HG02852 (cell line): ENCODE measurements around the gene TUBAL3.
"Not testable (repeated sequence)": the region's sequence is repeated elsewhere in the genome, so short reads cannot be mapped to it uniquely, and the experiment has no call there.

Experiments used
- ATAC-seq: cut with Tn5 transposase; IDR thresholded peaks from one replicate; pipeline ENCODE4 v1.9.1; 2021; ENCODE audit warnings: mild to moderate bottlenecking, moderate library complexity; ENCODE audit not compliant: unreplicated experiment

The TUBAL3 gene

DNA sequence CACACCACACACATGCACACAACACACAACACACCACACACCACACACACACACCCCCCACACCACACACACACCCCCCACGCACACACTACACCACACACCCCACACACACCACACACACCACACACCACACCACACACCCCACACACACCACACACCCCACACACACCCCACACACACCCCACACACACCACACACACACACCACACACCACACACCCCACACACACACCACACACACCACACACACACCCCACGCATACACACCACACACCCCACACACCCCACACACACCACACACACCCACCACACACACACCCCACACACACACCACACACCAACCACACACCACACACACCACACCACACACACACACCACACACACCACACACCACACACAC, 23.4 kb downstream of the TUBAL3 start:
- no peak for ATAC-seq

DNA sequence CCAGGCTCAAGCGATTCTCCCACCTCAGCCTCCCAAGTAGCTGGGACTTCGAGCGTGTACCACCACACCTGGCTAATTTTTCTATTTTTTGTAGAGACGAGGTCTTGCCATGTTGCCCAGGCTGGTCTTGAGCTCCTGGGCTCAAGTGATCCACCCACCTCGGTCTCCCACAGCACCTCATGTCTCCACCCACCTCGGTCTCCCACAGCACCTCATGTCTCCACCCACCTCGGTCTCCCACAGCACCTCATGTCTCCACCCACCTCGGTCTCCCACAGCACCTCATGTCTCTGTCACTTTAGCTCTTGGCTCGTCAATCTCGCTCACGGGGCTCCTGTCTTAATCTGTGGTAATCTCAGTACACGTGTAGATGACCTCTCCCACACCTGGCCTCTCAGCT, 24.2 kb downstream of the TUBAL3 start:
- not testable (repeated sequence) for ATAC-seq

DNA sequence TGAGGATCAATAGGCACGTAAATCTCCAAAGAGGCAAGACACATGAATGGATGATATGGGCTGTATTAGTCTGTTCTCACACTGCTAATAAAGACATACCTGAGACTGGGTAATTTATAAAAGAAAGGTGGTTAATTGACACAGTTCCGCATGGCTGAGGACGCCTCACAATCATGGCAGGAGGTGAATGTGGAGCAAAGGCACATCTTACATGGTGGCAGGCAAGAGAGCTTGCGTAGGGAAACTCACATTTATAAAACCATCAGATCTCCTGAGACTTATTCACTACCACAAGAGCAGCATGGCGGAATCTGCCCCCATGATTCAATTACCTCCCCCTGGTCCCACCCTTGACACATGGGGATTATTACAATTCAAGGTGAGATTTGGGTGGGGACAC, 25.4 kb downstream of the TUBAL3 start:
- ATAC-seq, result not testable (repeated sequence)

DNA sequence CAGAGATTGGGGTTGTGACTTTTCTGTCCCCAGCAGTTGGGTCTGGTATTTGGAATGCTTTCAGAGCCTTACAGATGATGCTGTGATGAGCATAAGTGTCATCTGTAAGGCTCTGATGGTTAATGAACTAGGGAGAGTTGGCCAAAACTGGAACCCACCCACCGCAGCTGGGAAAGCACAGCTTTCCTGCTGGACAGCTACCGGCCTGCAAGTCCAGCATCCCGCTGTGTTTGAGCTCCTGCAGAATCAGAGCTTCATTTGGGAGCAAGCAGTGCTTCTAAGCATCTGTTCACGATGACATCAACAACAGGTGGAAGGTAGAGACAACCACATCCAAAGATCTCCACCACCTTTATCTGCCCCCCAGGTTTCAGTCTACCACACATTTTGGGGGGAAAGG, 28.2 kb downstream of the TUBAL3 start:
- ATAC-seq, result no peak

DNA sequence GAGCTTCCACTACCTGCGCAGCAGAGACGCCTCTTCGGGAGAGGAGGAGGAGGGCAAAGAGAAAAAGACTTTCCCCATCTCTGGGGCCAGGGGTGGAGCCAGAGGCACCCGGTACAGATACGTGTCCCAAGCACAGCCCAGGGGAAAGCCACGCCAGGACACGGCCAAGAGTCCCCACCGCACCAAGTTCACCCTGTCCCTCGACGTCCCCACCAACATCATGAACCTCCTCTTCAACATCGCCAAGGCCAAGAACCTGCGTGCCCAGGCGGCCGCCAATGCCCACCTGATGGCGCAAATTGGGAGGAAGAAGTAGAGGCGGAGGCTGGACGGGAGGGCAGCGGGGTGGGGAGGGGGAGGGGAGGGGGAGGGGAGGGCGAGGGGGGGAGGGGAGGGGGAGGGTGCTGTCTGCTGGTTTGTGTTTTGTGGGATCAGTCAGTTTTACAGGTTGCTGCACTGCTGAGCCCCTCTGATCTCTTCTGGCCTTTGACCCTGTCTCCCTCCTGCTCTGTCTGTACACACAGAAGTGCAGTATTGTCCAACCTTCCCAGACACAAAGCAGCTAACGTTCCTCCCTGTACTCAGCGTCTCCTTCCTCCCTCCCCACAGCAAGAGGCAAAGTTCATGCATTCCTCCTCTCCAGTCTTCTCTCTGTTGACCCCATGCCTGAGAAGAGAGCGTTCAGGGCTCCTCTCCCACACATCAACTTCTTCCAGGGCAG, 30.6 kb downstream of the TUBAL3 start:
- ATAC-seq, result no peak

DNA sequence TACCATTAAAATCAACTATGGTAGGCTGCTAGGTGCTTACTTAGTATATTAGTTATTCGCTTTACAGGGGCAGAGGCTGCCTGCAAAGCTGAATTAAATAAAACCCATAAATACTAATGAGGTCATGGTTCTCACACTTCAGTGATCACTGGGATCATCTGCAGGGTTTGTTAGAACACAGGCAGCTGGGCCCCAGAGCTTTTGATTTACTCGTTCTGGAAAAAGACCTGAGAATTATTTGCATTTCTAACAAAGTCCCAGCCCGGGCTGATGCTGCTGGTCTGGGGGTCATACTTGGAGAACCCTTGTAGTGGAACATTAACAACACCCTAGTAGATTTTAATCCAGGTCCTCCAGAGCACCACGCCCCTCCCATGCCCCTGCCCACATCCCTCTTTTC, 31.3 kb downstream of the TUBAL3 start:
- no peak for ATAC-seq

DNA sequence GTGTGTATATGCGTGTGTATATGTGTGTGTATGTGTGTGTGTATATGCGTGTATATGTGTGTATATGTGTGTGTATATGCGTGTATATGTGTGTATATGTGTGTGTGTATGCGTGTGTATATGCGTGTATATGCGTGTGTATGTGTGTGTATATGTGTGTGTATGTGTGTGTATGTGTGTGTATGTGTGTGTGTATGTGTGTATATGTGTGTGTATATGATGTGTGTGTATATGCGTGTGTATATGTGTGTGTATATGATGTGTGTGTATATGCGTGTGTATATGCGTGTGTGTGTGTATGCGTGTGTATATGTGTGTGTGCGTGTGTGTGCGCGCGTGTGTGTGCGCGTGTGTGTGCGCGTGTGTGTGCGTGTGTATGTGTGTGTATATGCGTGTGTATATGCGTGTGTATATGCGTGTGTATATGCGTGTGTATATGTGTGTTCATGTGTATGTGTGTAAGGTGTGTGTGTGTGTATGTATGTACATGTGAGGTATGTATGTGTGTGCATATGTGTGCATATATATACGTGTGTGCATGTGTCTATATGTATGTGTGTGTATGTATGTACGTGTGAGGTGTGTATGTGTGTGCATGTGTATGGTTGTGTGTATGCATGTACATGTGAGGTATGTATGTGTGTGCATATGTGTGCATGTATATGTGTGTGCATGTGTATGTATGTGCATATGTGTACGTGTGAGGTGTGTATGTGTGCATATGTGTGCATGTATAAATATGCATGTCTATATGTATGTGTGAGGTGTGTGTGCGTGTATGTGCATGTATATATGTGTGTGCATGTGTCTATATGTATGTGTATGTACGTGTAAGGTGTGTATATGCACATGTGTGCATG, 33.9 kb downstream of the TUBAL3 start:
- no peak for ATAC-seq

DNA sequence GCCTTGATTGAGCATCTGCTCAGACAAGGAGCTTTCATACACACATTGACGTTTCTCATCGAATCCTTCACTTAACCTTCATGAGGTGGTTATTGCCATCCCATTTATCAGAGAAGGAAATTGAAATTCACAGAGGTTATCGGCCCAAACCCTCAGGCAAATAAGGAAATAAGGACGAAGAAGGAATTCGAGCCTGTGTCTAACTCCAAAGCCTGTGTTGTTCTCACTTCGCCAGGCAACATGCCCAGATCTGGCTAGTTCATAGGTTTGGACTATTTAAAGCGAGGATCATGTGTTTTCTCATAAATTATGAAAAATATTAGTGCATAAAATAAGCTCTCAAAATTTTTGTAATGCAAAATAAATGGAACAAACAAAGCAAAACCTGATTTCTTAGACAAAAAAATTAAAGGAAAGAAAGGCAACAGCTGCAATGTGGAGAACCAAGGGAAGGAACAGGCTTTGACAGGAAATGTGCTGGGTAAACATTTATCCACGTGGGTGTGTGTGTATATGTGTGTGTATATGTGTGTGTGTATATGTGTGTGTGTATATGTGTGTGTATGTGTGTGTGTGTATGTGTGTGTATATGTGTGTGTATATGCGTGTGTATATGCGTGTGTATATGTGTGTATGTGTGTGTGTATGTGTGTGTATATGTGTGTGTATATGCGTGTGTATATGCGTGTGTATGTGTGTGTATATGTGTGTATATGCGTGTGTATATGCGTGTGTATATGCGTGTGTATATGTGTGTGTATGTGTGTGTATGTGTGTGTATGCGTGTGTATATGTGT, 35.1 kb downstream of the TUBAL3 start:
- ATAC-seq, result no peak

DNA sequence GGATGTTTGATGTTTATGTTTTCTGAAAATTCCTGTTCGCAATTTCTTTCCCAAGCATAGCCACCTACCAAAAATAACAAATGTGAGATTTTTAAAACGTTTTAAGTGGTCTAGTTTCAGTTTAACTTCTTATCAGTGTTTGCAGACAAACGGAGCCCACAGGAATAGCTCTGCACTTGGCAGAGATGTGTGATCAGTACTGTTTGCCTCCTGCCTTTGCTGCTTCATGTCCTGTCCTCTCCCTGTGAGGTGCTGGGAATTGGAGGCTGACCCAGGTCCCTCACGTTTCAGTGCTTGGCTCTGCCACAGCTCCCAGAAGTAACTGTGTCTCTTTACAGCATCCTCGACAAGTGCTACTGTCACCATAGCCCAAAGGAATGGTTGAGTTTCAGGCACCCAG, 38.7 kb downstream of the TUBAL3 start:
- ATAC-seq, result no peak

DNA sequence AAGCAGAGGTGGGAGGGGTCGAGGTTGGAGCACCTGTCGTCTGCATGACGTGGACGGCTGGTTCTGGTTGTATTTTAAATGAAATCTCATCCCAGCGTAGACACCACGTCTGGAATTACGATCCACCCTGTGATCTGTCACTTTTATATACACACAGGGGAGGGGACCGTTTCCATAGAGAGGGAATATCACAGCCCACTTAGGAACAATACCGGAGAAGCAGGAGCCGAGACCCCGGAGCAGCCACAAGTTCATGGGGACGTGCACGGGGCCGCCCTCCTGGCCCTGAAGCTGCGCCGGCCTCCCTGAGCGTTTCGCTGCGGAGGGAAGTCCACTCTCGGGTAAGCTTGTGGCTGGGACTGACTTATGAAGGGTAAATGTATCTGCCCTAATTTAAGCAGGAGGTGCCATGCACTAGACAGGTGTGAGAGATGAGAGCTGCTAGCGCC, 39.7 kb downstream of the TUBAL3 start, which contains the start of gene UCN3:
UCN3 (plus strand) TSS at position 77 of the 449 bp plus-strand sequence. CDS start 8,755 bp downstream, outside the sequence.
- ATAC-seq, result no peak

DNA sequence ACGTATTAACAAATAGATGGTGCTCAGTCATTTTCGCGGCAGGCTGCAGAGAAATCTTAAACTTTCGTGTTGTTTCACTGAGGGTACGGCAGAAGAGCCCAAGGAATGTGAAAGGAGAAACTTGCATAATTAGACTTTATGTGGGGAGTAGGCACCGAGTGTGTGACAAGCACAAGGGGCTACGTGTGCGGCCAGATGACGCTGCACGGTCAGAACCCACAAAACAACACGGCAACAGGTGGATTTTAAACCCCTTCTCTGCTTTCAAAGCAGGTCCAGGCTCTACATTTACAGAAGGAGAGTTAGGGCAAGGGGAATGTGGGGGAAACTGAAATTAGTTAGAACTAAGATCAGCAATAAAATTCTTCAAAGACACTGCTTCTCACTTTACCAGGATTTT, 40.3 kb downstream of the TUBAL3 start:
- no peak for ATAC-seq

DNA sequence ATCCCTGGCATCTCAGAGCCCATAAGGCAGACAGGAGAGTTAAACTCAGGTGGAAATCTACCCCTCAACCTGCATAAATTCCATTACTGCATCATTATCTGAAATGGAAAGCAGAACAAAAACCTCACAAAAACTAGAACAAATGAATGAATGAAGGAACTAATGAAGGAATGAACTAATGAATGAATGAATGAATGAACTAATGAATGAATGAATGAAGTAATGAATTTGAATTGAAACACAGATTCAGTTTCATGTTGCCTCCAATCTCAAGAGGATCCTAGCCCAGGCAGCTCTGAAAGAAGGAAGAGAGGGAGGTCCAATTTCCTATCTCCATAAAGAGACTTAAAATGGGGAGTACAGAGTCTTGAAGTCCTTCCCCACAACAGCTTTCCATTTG, 41.8 kb downstream of the TUBAL3 start:
- no peak for ATAC-seq

DNA sequence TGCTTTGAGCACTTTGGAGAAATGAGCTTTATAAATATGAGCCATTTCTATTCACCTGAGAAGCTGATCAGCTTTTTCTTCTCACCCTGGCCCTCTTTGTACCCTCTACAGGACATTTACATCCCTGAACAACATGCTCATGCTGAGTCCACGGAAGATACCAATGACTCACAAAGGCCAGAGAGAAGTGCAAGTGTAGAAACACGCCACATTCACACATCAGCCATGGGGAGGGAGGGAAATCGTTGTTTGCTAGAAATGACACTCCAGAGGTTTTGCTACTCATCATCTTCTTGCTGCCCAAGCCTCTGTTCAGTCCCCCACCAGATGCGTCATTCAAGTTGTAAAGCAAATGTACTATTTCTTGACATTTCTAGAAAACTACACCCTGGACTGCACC, 42.7 kb downstream of the TUBAL3 start:
- ATAC-seq, result no peak

DNA sequence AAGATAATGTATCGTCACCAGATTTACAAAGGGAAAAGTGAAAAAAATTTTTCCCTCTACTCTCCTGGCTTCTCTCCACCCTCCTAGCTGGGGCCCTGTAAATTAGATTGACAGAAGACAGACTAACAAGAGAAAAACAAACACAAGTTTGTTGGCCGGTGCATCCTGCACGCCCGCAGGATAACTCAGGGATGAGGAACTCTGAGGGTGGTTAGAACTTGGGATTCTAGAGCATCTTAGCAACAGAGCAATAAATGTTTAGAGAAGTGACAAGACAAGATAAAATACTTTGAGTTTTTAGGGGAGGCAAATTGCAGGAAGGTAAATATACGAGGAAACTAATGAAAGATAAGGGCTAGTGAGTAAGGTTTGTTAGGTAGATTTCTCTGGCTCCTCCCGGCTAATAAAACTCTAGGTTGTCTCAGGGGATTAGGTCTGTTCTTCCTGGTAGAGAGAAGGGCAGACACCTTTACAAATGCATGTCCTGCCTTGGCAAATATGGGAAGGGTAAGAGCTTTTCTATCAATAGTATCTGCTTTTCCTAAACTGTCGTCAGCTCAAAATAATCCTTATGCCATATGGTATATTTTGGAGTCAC, 44.2 kb downstream of the TUBAL3 start:
- ATAC-seq, result no peak

DNA sequence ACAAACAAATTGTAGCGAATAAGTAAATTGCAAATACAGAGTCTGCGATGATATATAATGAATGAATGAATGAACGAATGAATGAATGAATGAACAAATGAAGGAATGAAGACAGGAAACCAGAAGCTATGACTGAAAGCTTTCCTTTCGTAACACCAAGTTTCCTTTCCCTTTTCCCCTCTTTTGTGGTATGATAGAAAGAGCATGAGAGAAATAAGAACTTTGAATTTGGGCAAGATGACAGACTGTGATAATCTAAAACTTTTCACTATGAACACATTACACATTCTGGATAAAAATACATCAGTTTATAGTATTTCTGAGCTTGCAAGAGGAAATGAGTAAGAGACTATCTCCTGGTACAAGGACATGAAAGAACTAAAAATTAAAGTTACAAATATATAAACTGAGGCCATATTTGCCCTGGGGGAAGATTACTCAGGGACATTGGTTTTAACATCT, 48.3 kb downstream of the TUBAL3 start:
- ATAC-seq, result no peak

DNA sequence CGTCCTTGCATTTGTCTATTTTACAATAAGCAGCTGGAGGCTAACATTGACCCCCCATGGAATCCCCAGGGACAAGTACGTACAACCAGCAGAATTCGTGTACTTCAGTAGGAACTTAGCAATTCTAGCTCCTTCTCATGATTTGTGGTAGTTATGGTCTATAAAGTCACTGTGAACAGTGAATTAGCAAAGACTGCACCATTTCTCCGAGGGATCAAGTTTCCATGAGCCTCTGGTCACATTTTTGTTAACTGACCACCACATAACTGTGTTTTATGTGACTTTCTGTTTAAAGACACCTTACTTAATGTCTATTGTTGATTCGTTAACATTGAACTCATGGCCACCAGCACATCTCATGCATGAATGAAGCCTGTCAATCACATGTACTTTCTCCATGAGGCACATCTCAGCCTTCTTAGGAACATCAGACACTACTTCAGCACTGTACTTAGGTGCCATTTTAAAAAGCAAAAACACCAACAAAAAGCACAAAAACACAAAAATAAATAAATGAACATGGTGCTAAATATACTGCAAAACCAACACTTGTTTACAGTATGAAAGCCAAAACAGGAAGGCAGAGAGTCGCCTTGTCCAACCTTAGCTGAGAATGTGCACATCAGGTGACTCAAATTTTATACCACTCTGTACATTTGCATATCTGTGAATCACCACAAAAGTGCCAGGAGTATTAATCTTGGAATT, 48.9 kb downstream of the TUBAL3 start:
- no peak for ATAC-seq

DNA sequence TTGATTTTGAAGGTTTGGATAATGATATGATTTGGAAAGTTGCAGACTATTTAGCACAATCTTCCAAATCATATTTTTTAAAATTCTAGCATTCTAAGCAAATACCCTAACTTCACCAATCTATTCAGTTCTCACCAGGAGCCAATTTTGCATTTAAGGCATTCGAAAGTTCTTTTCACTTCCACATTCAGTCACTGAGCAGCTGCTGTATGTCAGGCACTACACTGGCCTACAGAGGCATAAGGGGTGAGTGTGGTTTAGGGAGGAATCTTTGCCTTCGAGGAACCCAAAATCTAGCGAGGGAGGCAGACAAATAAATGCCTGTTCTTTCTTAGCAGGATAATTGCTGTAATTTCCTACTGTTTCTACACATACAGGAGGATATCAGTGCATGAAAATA, 50.6 kb downstream of the TUBAL3 start:
- ATAC-seq, result no peak

DNA sequence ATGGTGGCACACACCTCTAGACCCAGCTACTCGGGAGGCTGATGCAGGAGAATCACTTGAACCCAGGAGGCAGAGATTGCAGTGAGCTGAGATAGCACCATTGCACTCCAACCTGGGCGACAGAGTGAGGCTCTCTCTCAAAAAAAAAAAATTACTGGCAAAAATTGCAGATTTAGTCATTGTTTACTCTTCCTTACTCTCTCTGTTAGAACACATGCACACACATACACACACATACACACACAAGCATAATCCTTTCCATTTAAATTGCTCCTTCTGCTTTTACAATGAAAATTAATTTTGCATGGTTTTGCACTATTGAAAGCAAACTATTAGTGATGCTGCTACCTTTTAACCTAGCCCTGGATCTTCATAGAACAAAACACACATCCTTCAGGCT, 55.3 kb downstream of the TUBAL3 start:
- no peak for ATAC-seq

DNA sequence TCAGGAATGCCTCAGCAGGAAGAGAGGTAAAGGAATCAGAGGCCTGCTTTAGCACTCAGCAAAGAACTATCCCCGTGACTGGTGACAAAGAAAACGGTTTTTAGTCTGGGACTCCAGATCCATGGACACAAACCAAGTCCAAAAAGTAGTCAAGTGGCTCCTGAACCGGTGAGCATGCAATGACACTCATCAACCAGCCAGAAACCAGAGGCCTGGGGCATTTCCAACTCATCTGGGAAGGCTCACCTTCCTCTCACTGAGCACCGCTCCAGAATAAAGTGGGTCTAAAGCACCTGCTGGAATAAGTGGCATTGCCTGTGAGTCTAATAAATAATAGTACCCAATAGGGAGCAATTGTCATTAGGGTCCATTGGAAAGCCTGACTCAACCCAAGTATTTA, 57.7 kb downstream of the TUBAL3 start:
- ATAC-seq, result no peak

DNA sequence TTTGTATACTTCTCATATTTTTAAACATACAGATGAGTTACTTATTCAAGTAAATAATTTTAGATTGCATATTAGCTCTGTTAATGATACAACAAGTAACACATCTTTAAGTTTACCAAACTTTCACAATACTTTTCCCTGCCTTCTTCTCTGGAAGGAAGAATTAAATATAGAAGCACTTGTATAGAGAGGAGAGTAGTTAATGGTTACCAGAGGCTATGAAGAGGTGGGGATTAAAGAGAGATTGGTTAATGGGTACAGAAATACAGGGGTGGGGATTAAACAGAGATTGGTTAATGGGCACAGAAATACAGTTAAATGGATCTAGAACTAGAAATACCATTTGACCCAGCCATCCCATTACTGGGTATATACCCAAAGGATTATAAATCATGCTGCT, 59.9 kb downstream of the TUBAL3 start:
- ATAC-seq, result no peak
